D721Med (cell line): ENCODE measurements around the gene STAC.
A peak's percentile ranks its signal among the peaks of the same experiment; 100 is the strongest.
"Not testable (repeated sequence)": the region's sequence is repeated elsewhere in the genome, so short reads cannot be mapped to it uniquely, and the experiment has no call there.

ENCODE experiments used
- DNase-seq: peaks from one replicate; pipeline ENCODE4 v3.0.0; 2011; ENCODE audit warnings: low spot score; ENCODE audit not compliant: insufficient read length
- FAIRE-seq: peaks from 2 replicates; lab custom pipeline; 2011; peaks lifted over from hg19 to GRCh38; lab: Jason Lieb, UNC
- CTCF ChIP-seq: IDR thresholded peaks from 2 replicates; pipeline ENCODE4 v1.5.1; 2012; ENCODE audit warnings: mild to moderate bottlenecking, control low read depth; ENCODE audit not compliant: insufficient read depth; ENCODE audit errors: missing control alignments

Gene STAC

GRCh38 chr3:36433511-36433910, 53.2 kb downstream of the STAC start:
- DNase-seq (no peak), FAIRE-seq (no peak)
- no peak for TF ChIP-seq CTCF

GRCh38 chr3:36434687-36435426, 54.6 kb downstream of the STAC start:
- no peak for DNase-seq
- FAIRE-seq = no peak
- TF ChIP-seq CTCF = no peak

DNA sequence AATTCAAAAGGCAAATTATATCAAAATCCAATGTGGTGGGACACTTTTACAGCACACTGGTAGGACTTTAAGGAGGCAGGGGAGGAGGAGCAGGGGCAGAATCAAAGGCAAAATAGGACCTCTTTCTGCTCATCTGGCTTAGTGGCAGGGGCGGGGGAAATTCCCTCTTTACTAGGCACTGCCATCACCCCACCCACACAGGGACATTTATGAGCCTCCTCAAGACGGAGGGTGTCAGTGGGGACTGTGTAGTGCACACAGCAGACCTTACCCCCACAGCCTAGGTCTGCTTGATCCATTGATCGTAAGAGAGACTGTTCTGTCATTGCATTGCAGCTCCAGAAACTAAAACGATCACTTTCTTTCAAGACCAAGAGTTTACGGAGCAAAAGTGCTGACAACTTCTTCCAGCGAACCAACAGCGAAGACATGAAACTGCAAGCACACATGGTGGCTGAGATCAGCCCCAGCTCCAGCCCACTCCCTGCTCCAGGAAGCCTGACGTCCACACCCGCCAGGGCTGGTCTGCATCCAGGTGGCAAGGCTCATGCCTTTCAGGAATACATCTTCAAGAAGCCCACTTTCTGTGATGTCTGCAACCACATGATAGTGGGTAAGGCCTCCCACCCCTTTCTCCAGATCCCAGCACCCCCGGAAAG, 62.9 kb downstream of the STAC start:
- DNase-seq (no peak), FAIRE-seq (no peak)
- no peak for TF ChIP-seq CTCF

DNA sequence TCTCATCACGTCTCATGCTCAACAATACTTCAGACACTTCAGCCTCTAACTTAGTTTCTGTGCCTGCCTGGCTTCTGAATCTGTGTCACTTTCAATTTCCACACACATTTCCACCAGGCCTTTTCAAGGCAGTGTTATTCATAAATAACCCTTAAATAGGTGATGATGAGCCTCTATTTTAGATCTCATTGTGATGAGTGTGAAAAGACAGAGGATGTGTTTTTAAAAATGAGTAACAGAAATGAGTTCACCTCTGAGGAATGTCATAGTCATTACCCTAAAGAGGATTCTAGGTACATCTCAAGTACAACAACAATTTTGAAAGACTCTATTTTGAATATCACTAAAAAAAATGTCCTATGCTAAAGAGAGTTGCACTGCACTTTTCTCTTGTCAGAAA, 64.6 kb downstream of the STAC start:
- FAIRE-seq (no peak), DNase-seq (no peak)
- TF ChIP-seq CTCF = no peak

- no peak for TF ChIP-seq CTCF
- FAIRE-seq = no peak
- DNase-seq = no peak
These were observed 66.0 kb downstream of the STAC start for GRCh38 chr3:36446276-36446675.

DNA sequence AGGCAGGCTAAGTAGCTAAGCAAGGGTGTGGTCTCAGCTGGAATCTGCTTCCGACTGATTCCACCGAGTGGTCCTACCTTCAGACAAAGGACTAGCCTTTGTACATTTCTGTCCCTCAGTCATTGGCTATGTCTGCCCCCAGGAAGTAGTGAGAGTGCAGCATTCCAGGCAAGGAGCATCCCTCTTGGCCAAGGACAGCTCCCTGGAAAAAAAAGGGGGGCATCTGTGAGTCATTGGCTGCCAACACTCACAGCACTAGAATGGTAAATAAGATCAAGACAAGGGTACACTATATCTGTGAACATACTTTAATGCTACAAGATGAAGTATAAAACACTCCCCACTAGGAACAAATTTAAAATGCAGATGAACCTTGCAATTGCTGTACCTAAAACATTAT, 66.8 kb downstream of the STAC start:
- no peak for FAIRE-seq
- no peak for TF ChIP-seq CTCF
- DNase-seq = no peak

- FAIRE-seq = no peak
- DNase-seq = peak; percentile 33
- TF ChIP-seq CTCF = no peak
These were observed 71.5 kb downstream of the STAC start for GRCh38 chr3:36451816-36452215.

DNA sequence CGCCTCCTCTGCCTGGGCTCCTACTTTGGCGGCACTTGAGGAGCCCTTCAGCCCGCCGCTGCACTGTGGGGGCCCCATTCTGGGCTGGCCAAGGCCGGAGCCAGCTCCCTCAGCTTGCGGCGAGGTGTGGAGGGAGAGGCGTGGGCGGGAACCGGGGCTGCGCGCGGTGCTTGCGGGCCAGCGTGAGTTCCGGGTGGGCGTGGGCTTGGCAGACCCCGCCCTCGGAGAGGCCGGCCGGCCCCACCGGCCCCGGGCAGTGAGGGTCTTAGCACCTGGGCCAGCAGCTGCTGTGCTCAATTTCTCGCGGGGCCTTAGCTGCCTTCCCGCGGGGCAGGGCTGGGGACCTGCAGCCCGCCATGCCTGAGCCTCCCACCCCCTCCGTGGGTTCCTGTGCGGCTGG, 72.9 kb downstream of the STAC start:
- not testable (repeated sequence) for DNase-seq, FAIRE-seq

- DNase-seq, FAIRE-seq: not testable (repeated sequence)
These were observed 73.6 kb downstream of the STAC start for GRCh38 chr3:36453896-36454295.
